ENCODE results near the gene CRACR2B.

The CRACR2B gene

GRCh38 chr11:832529-833113 lies 4.9 kb downstream of the CRACR2B start, which contains the start of gene CD151:
Gene CD151, plus strand, starts transcription at chr11:832952. Its CDS starts 3,118 bp downstream, at chr11:836070.
- peak within 1 kb of the TSS; percentile 54 for H3K4me3 ChIP-seq (ENCODE audit: low read depth, low read length)
- H3K9me3 ChIP-seq (ENCODE audit: control insufficient read depth, low read length): no peaks in the 10 kb centered on the region
- TF ChIP-seq CTCF (IDR thresholded peaks at IDR 0.05): no peak
- no peaks in the 10 kb centered on the region for H3K79me2 ChIP-seq
- peak within 1 kb of the TSS; percentile 67 for H3K4me2 ChIP-seq (ENCODE audit: low read length)
- no peak within 1 kb of the TSS for H3K27ac ChIP-seq
- H2AFZ ChIP-seq: peak within 1 kb of the TSS; percentile 68
- H3K4me1 ChIP-seq: peaks cover 2% of the 10 kb centered on the region
- no peaks in the 10 kb centered on the region for H3K27me3 ChIP-seq (ENCODE audit: control insufficient read depth, insufficient read depth, low read length)
- no peaks in the 10 kb centered on the region for H3K36me3 ChIP-seq (ENCODE audit: control insufficient read depth, insufficient read depth, low read length)
- H3K9ac ChIP-seq: no peak within 1 kb of the TSS

DNA sequence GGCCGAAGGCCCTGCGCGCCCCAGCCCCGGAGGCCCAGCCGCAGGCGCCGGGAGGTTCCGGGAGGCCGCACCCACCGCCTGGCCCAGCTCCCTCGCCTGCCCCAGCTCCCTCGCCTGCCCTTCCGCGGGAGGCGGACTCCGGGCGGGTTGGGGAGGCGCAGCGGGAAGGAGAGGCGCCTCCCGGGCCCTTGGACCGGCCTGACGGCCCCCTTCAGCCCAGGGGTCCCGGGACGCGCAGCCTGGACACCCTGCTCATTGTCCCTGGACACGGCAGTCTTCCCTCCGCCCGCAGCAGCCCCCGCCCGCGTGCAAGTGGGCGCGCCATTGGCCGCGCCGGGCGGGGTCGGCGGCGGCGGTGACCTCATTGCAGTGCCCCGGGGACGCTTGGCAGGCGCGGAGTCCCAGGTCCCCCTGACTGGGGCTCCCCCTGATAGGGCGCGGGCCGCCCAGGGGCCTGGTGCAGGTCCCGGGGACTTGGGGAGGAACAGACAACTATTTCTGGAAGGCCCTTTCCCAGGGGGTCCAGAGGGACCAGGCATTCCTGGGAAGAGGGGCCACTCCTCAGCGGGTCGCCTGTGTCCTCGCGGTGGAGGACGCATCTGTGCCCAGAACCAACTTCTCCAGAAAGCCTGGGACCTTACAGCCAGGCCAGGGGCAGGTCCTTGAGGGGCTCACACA lies 5.5 kb downstream of the CRACR2B start:
- Histone ChIP-seq H3K27me3 (ENCODE audit: control insufficient read depth, insufficient read depth, low read length) (no peaks in the 10 kb centered on the region), H3K79me2 (no peaks in the 10 kb centered on the region), H3K4me3 (ENCODE audit: low read depth, low read length) (peak overlapping the region; percentile 54), H3K36me3 (ENCODE audit: control insufficient read depth, insufficient read depth, low read length) (no peaks in the 10 kb centered on the region), H3K4me2 (ENCODE audit: low read length) (peak overlapping the region; percentile 67), H3K9ac (no peak overlapping the region), H3K27ac (no peak overlapping the region), H3K9me3 (ENCODE audit: control insufficient read depth, low read length) (no peaks in the 10 kb centered on the region), H2AFZ (peak overlapping the region; percentile 45), H3K4me1 (peaks cover 2% of the 10 kb centered on the region)
- TF ChIP-seq CTCF (IDR thresholded peaks at IDR 0.05): no peak

- Histone ChIP-seq H3K4me2 (ENCODE audit: low read length) (peak overlapping the region; percentile 67), H3K4me3 (ENCODE audit: low read depth, low read length) (peak overlapping the region; percentile 54), H3K27me3 (ENCODE audit: control insufficient read depth, insufficient read depth, low read length) (no peaks in the 10 kb centered on the region), H3K9ac (no peak overlapping the region), H3K27ac (no peak overlapping the region), H3K36me3 (ENCODE audit: control insufficient read depth, insufficient read depth, low read length) (no peaks in the 10 kb centered on the region), H3K4me1 (peaks cover 2% of the 10 kb centered on the region), H2AFZ (no peak overlapping the region), H3K9me3 (ENCODE audit: control insufficient read depth, low read length) (no peaks in the 10 kb centered on the region), H3K79me2 (no peaks in the 10 kb centered on the region)
- no peak for TF ChIP-seq CTCF (IDR thresholded peaks at IDR 0.05)
Measured at GRCh38 chr11:833849-834311, 6.2 kb downstream of the CRACR2B start.

GRCh38 chr11:834371-835316 lies 6.9 kb downstream of the CRACR2B start:
- H3K27ac ChIP-seq: no peak overlapping the region
- H3K4me1 ChIP-seq: peaks cover 2% of the 10 kb centered on the region

More at GRCh38 chr11:834371-835316, 6.9 kb downstream of the CRACR2B start:
- TF ChIP-seq CTCF (IDR thresholded peaks at IDR 0.05): no peak
- peak overlapping the region; percentile 22 for H3K4me3 ChIP-seq (ENCODE audit: low read depth, low read length)
- no peaks in the 10 kb centered on the region for H3K27me3 ChIP-seq (ENCODE audit: control insufficient read depth, insufficient read depth, low read length)
- no peak overlapping the region for H3K9ac ChIP-seq
- no peak overlapping the region for H2AFZ ChIP-seq
- H3K9me3 ChIP-seq (ENCODE audit: control insufficient read depth, low read length): no peaks in the 10 kb centered on the region
- H3K4me2 ChIP-seq (ENCODE audit: low read length): peak overlapping the region; percentile 47
- H3K79me2 ChIP-seq: no peaks in the 10 kb centered on the region
- H3K36me3 ChIP-seq (ENCODE audit: control insufficient read depth, insufficient read depth, low read length): no peaks in the 10 kb centered on the region

All from parathyroid adenoma (tissue), 2 donors.